Activated naive CD4-positive, alpha-beta T cell treated with anti-CD3 and anti-CD28 coated beads, Interleukin-2, amount 10 ng/mL, durations not matched to agents 5 hours and 36 hours (primary cell): Measurements from ENCODE around the gene ZNF479. TPM values are rescaled to one million over a fixed set of nuclear protein-coding genes. Genes with fewer than 3 reads are reported as not detected.

Experiments used
- total RNA-seq, 2 experiments: library from RNA; stranded (reverse); gene quantifications; one replicate each; pipeline ENCODE4 v1.2.3, GENCODE V29; 2021

Gene ZNF479
- not detected for total RNA-seq

GRCh38 chr7:57132336-57132735 lies at the start of gene ZNF479:
ZNF479 (minus strand) TSS chr7:57132436; CDS start chr7:57132324, 112 bp downstream.

